H1 (cell line): ENCODE data around the gene ADCY1.
A peak's percentile ranks its signal among the peaks of the same experiment; 100 is the strongest.

Source experiments
- ASH2L ChIP-seq: fragments of 200-600, 300-600 bp; sonication (generic); IDR thresholded peaks from one replicate; pipeline ENCODE4 v1.7.1; 2017; ENCODE audit warnings: low read length
- BACH1 ChIP-seq: IDR thresholded peaks from 2 replicates; pipeline ENCODE4 v1.6.1; 2012; ENCODE audit warnings: low read length, improper control_type of control experiment
- CHD1 ChIP-seq: IDR thresholded peaks from 2 replicates; pipeline ENCODE4 v1.6.1; 2012; ENCODE audit warnings: low read depth, low read length, improper control_type of control experiment
- EGR1 ChIP-seq: IDR thresholded peaks from 2 replicates; pipeline ENCODE4 v1.6.1; 2011; ENCODE audit warnings: low read depth, low read length, borderline replicate concordance
- EZH2 ChIP-seq: fragments of 200-600 bp; sonication (generic); IDR thresholded peaks from 2 replicates; pipeline ENCODE4 v1.7.1; 2012; ENCODE audit warnings: low read depth, mild to moderate bottlenecking, moderate library complexity, low read length, inconsistent platforms; ENCODE audit not compliant: severe bottlenecking
- GABPA ChIP-seq: IDR thresholded peaks from 2 replicates; pipeline ENCODE4 v1.6.1; 2011; ENCODE audit warnings: mild to moderate bottlenecking, low read length, moderate library complexity, borderline replicate concordance; ENCODE audit not compliant: insufficient read depth
- KDM5A ChIP-seq: fragments of 200-600 bp; IDR thresholded peaks from 2 replicates; pipeline ENCODE4 v1.7.1; 2012; ENCODE audit warnings: mild to moderate bottlenecking, low read length, inconsistent platforms, mixed read lengths
- POLR2A ChIP-seq, 2 experiments: IDR thresholded peaks; 1 replicate in 1 of 2; 2 replicates in 1 of 2; pipeline ENCODE4 v1.6.1; 2011; ENCODE audit warnings: low read depth in 2 of 2, low read length in 2 of 2, mild to moderate bottlenecking in 2 of 2; ENCODE audit errors: control extremely low read depth in 1 of 2
- SIN3A ChIP-seq, 2 experiments: IDR thresholded peaks in 1 of 2; conservative IDR thresholded peaks in 1 of 2; 2 replicates each; pipeline ENCODE4 v1.6.1; 2011 to 2012; ENCODE audit warnings: low read length in 2 of 2, improper control_type of control experiment in 1 of 2, low read depth in 1 of 2, mild to moderate bottlenecking in 1 of 2
- TAF1 ChIP-seq: IDR thresholded peaks from 2 replicates; pipeline ENCODE4 v1.6.1; 2011; ENCODE audit warnings: mild to moderate bottlenecking, low read depth, low read length
- ZNF274 ChIP-seq: IDR thresholded peaks from 2 replicates; pipeline ENCODE4 v1.7.0; 2012; ENCODE audit warnings: low read length, borderline replicate concordance; ENCODE audit errors: extremely low read depth
- TF ChIP-seq, protein P1 (sequence below): IDR thresholded peaks from 2 replicates; pipeline ENCODE4 v1.6.1; 2012; ENCODE audit warnings: low read length, inconsistent platforms
- TF ChIP-seq, protein P2 (sequence below), 3 experiments: IDR thresholded peaks; 1 replicate in 2 of 3; 2 replicates in 1 of 3; pipeline versions ENCODE4 v1.5.1 to v1.6.1; 2011; ENCODE audit warnings: low read length in 3 of 3, mild to moderate bottlenecking in 3 of 3, inconsistent platforms in 2 of 3, low read depth in 1 of 3, moderate library complexity in 1 of 3; ENCODE audit not compliant: insufficient read depth in 1 of 3; ENCODE audit errors: control extremely low read depth in 1 of 3

DNA sequence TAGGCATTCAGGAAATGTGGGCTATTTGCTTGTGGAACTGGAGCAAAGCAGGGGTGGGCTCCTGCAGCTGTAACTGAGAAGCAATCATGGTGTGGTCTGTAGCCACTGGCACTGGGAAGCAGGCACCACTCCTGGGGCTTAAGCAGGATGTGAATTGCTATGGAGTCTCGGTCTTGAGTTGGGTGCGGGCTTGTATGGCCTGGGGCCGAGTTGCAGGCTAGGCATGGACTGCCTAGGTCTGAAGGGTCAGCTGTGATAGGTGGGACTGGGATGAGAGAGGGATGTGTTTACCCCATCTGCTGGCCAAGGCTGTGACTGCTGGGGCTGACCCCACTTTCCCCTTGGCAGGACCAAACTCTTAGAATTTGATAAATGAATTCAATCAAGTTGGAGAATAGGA is 43.0 kb downstream of the ADCY1 start:
- TF ChIP-seq, protein P1, sequence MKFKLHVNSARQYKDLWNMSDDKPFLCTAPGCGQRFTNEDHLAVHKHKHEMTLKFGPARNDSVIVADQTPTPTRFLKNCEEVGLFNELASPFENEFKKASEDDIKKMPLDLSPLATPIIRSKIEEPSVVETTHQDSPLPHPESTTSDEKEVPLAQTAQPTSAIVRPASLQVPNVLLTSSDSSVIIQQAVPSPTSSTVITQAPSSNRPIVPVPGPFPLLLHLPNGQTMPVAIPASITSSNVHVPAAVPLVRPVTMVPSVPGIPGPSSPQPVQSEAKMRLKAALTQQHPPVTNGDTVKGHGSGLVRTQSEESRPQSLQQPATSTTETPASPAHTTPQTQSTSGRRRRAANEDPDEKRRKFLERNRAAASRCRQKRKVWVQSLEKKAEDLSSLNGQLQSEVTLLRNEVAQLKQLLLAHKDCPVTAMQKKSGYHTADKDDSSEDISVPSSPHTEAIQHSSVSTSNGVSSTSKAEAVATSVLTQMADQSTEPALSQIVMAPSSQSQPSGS = no peak
- TF ChIP-seq EZH2 = no peak
- TF ChIP-seq SIN3A (conservative IDR thresholded peaks at IDR 0.05 in 1 of 2, IDR thresholded peaks at IDR 0.05 in 1 of 2; ENCODE audit: low read depth in 1 of 2, low read length in 2 of 2) = no peak
- no peak for TF ChIP-seq TAF1
- TF ChIP-seq BACH1 = no peak
- no peak for TF ChIP-seq ZNF274
- no peak for TF ChIP-seq CHD1
- TF ChIP-seq, protein P2, sequence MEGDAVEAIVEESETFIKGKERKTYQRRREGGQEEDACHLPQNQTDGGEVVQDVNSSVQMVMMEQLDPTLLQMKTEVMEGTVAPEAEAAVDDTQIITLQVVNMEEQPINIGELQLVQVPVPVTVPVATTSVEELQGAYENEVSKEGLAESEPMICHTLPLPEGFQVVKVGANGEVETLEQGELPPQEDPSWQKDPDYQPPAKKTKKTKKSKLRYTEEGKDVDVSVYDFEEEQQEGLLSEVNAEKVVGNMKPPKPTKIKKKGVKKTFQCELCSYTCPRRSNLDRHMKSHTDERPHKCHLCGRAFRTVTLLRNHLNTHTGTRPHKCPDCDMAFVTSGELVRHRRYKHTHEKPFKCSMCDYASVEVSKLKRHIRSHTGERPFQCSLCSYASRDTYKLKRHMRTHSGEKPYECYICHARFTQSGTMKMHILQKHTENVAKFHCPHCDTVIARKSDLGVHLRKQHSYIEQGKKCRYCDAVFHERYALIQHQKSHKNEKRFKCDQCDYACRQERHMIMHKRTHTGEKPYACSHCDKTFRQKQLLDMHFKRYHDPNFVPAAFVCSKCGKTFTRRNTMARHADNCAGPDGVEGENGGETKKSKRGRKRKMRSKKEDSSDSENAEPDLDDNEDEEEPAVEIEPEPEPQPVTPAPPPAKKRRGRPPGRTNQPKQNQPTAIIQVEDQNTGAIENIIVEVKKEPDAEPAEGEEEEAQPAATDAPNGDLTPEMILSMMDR (IDR thresholded peaks at IDR 0.05; ENCODE audit: control extremely low read depth in 1 of 3, insufficient read depth in 1 of 3, low read depth in 1 of 3, low read length in 3 of 3) = peak; percentile 49 to 78 (median 77)
- TF ChIP-seq GABPA = no peak
- no peak for TF ChIP-seq ASH2L
- no peak for TF ChIP-seq POLR2A (IDR thresholded peaks at IDR 0.05; ENCODE audit: control extremely low read depth in 1 of 2, low read depth in 2 of 2, low read length in 2 of 2)
- TF ChIP-seq EGR1 = no peak
- no peak for TF ChIP-seq KDM5A
